G401.6 (cell line): ENCODE data around the gene IL5.

Experiments used
- FAIRE-seq: peaks from 2 replicates; lab custom pipeline; 2012; peaks lifted over from hg19 to GRCh38; lab: Jason Lieb, UNC

IL5 gene

DNA sequence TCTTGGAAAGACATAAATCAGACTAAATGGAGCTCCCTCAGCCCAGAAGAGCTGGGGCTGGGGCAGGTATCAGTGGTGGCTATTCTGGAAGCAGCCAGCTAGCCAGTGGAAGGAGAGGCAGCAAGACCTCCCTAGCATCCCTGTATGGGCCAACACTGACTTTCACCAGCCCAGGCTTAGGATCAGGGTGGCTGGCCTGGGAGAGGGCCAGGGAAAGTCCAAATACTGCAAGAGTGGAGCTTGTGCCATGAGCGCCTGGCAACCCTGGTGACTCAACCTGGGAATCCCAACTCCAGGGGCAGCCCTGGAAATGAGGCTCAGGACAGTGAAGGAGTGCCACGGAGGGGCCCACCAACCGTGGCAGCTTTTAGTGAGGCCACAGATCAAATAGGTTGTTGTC, 45.2 kb downstream of the IL5 start:
- FAIRE-seq, result no peak

DNA sequence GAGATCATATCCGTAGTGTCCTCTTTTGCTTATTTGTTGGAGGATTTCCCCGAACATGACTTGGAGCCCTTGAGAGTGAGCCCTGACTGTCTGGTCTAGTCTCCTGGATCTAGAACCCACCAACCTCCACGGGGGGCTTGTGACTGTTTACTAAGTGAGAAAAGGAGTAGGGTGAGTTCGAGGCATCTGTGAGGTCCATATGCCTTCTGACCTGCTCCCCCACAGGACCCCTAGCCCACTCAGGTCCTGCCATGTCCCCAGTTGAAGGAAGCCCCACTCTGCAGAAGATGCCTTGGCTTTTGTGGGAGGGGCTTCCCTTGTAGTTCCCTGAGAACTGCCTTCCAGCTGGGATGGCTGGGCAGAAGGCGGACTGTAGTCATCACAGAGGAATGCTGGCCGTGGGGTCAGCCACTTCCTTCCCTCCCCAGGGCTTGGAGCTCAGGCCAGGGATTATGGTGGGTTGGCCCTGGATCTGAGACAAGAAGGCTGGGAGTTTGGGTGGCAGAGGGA, 45.8 kb downstream of the IL5 start:
- FAIRE-seq, result peak; percentile 77

DNA sequence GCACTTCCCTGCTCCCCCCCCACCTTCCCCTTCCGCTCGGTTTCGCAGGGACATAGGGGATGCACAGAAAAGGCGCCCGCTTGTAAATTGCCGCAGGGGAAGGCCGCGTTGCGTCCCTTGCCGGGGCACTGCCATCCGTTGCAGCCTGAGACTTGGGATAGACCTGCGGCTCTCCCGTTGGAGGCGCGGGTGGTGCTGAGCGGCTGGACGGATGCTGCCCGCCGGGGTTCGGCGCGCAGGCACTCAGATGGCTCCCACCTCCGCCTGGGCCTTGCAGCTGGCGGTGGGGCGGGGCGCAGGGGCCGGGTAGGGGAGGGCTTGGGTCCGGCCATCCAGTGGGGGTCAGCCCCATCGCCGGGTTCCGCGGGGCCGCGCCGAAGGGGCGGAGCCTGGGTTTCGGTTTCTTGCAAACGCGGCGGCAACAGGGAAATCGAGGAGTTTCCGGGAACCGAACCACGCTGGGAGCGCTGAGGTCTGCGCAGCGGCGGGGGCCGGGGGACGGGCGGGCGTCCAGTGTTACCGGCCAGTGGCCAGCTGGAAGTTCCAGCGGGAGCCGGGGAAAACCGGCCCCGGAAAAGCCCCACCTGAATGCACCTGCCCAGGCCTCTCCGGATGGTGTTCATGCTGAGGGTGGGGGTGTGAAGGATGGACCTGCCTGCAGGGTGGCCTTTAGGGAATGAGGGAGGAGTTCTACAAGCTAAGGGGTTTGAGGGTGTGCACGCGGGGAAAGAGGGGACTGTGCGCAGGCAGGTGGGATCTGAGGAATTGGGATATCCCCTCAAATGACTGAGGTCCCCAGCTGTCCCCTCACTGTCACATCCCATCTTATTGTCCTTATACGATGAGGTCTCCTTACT, 46.5 kb downstream of the IL5 start:
- FAIRE-seq, result no peak

DNA sequence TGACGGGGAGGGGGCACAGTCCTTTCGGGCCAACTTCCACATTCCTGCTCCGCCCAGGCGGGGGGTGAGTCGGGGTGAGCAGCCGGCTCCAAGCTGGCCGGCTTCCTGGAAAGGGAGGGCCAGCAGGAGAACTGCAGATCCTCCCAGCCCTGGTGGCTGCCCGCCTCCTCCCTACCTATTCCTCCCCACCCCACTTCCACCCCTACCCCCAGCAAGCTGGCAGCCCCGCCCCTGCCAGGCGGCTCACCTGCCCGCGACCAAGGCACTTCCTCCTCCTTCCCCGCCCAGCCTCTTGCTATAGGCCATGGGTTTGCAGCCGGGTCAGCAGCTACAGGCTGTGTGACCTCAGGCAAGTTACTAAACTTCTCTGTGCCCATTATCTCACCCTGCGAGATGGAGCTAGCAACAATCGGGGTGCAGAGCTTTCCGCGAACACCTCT, 47.1 kb downstream of the IL5 start:
- FAIRE-seq, result peak; percentile 76

DNA sequence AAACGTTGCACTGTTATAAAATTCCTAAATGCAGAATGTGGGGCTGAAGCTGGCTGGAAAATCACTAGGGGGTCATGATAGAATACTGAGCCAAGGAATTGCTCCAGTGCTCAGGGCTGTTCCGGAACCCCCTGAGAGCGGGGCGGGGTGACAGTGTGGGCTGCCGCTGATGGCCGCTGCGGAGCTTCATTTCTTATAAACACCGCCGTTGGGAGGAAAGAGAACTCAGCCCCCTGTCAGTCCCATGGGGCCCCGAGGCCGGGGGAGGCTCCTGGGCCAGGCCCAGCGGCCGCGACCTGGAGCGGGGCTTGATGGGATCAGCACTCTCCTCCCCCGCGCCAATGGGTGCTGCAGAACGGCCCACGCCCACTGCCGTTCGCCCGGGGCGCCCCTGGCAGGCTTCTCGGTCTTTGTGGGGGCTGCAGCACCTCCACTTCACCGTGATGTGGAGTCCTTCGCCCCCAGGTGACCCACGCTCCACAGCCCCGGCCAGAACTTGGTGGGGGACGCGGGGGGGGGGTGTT, 47.6 kb downstream of the IL5 start:
- no peak for FAIRE-seq

DNA sequence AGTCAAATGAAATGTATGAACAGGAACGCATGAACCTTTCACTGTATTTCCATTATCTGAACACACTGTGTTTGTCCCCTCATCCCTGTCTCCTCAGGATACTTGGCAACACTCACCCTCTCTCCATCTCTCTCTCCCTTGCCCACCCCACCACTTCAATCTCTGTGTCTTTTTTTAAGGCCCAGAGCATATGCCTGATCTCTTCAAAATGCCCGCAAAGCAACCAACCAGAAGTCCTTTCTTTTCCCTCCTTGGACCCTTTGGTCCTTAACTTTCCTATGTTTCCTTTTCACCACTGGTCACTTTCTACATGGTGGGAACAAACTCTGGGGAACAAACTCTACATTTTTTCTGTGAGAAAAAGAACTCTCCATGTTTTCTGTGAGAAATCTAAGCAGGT, 49.5 kb downstream of the IL5 start:
- no peak for FAIRE-seq

DNA sequence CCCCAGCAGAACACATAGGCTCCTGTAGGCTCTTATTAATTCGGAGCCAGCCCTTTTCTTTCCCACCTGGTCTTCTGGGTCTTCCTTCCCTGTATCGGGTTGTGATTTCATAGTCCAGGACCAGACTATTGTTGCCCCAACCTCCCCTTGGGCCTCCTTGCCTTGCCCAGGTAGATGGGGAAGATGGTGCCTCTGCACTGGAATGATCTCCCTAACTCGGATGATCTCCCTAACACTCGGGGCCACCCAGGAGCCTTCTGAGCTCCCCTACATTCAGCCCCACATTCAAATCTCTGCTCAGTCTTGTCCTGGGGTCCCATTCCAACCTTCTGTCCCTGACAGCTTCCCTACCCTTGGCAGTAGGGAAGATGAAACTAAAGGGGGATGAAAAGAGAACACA, 50.1 kb downstream of the IL5 start:
- FAIRE-seq, result no peak

DNA sequence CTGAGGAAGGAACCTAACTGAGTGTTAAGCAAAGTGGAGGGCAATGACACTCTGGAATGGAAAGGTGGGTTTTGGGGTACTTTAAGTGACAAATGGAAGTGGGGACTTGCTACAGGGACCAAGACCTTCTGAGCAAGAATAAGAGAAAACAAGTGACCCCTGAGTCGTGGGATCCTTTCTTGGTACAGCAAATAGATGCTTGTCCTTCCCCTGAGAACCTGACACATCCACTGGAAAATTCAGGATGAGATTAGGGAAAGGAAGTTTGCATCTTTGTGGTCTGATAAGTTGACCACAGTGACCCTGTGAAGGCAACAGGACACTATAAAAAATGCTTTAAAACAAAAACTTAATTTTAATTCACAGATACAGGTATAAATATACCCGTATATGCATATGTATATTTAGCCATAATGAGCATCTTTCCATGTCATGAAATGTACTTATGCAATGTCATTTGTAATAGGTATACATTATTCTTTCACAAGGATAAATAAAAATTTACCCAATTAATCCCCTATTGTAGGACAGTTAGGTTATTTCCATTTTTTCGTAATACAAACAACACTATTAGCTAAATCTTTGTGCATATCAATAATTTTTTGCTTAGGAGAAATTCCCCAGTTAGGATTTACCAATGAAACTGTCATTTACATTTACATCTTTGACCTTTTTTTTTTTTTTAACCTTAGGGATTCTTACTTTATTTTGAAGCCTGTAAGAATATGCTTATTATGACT, 50.8 kb downstream of the IL5 start:
- FAIRE-seq, result no peak
